Measurements from ENCODE around the gene IQCN. TPM values are rescaled to one million over a fixed set of nuclear protein-coding genes. Genes with fewer than 3 reads are reported as not detected.

IQCN gene
- total RNA-seq, 4 donors from 2014 or later: 4.8 to 49.7 (median 17.5) TPM

DNA sequence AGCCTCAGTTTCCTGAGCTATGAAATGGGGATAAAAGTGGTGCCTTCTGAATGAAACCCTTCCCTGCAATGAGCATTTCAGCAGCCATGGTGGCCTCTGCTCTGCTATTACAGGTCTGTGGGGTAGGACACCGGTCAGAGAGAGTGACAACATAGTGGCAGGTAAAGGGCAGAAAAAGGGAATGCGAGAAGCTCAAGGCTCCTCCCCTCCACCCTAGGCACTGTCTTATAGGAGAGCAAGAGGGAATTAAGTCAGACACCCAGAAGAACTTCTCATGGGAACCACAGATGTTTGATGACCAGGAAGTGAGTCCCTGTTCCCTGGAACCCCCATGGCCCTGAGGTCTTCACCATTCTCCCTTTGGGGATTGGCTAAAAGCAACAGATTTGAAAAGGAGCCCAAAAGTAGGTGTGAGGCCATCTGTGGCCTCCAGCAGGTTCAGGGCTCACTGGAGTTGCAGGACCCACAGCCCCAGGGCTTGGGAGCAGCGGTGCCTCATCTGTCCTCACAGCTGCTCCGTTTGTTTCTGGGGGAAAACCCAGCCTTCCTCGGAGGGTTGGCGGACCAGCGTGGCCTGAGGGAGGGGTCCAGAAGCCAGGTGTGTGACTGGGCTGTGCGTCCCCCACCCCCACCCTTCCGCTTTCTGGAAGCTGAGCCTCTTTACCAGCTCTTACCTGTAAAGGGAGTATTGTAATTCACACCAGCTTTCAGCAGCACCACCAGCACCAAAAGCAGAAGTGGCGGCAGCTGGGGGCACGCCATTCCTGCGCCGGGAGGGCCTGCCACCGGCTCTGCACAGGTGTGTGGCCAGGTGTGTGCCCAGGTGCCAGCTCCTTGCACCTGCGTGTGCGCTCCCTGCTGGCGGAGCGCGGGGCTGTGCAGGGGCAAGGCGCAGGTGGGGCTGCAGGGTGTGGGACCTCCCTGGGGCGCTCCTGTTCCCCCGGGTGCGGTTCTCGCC, 19.4 kb downstream of the IQCN start:
- in situ Hi-C loops (cut with MboI; ENCODE audit: low pct_ligation_motif_present in 1 of 4, low pct_unique_long_range_greater_than_20kb in 1 of 4, low sequenced_read_pairs in 3 of 4): loop anchor here in 1 of 4 donors (25.0 kb wide), 1 partner anchor 157 kb away; the partner anchor contains the start of gene SSBP4
- no peaks in the 10 kb centered on the region for H3K9me3 ChIP-seq
- intact Hi-C loops (cut with DNase I; ENCODE audit: low total_unique reads): loop anchor here (5.0 kb wide), 1 partner anchor 143 kb away; no protein-coding TSS in a partner anchor
- H3K4me3 ChIP-seq: peak overlapping the region in 2 of 4 donors; percentile 16 to 31
- H3K4me1 ChIP-seq: peaks cover 0 to 29% (median 10%) of the 10 kb centered on the region in 4 donors
- peak; percentile 64 for TF ChIP-seq POLR2A (IDR thresholded peaks at IDR 0.05)
- TF ChIP-seq CTCF (IDR thresholded peaks at IDR 0.05): peak; percentile 35 to 72 (median 54)
- peak; percentile 72 to 88 (median 86) for TF ChIP-seq POLR2AphosphoS5 (IDR thresholded peaks at IDR 0.05)
- TF ChIP-seq EP300 (IDR thresholded peaks at IDR 0.05; ENCODE audit: low read depth): no peak
- H3K36me3 ChIP-seq: no peaks in the 10 kb centered on the region
- H3K27ac ChIP-seq: peak overlapping the region; percentile 67 to 79 (median 73)
- peaks cover 8% of the 10 kb centered on the region for H3K27me3 ChIP-seq
- DNase-seq: peak; percentile 76
- 17% methylated on average over 20 of the region's 24 CpGs; no CpG with 5 or more reads in 1 of the 2 donors for WGBS, 2 donors (ENCODE audit: low coverage in 1 of 2)

DNA sequence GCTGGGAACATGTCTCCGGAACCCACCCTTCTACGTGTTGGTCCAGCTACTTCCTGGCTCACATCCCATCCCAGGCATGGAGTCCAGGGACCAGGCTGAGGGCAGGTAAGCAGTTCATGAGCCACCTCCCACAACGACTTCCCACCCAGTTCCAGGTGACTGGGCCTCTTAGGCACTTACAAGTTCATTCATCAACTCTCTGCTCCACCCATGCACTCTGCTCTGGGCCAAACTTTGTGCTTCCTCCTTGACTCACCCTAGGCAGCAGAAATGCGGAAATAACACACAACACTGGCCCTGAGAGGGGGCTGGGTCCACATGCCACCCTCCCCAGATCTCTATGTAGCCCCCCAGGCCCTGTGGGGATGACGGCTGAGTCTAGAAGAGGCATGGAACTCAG, 20.5 kb downstream of the IQCN start:
- in situ Hi-C loops (cut with MboI; ENCODE audit: low pct_ligation_motif_present in 1 of 4, low pct_unique_long_range_greater_than_20kb in 1 of 4, low sequenced_read_pairs in 3 of 4): loop anchor here in 1 of 4 donors (25.0 kb wide), 1 partner anchor 159 kb away; the partner anchor contains the start of gene SSBP4
- TF ChIP-seq CTCF (IDR thresholded peaks at IDR 0.05) (no peak), POLR2A (IDR thresholded peaks at IDR 0.05) (peak; percentile 36), POLR2AphosphoS5 (IDR thresholded peaks at IDR 0.05) (peak in 2 of 3 donors; percentile 50 to 74)
- intact Hi-C loops (cut with DNase I; ENCODE audit: low total_unique reads): loop anchor here (5.0 kb wide), 1 partner anchor 141 kb away; no protein-coding TSS in a partner anchor
- peak; percentile 79 for DNase-seq
- peak overlapping the region; percentile 67 to 79 (median 73) for H3K27ac ChIP-seq
- peaks cover 0 to 29% (median 10%) of the 10 kb centered on the region in 4 donors for H3K4me1 ChIP-seq
- WGBS, 2 donors (ENCODE audit: low coverage in 1 of 2): 47% methylated on average over 5 of the region's 5 CpGs; no CpG with 5 or more reads in 1 of the 2 donors
- H3K9me3 ChIP-seq: no peaks in the 10 kb centered on the region
- peaks cover 8% of the 10 kb centered on the region for H3K27me3 ChIP-seq
- no peaks in the 10 kb centered on the region for H3K36me3 ChIP-seq
- H3K4me3 ChIP-seq: no peak overlapping the region

DNA sequence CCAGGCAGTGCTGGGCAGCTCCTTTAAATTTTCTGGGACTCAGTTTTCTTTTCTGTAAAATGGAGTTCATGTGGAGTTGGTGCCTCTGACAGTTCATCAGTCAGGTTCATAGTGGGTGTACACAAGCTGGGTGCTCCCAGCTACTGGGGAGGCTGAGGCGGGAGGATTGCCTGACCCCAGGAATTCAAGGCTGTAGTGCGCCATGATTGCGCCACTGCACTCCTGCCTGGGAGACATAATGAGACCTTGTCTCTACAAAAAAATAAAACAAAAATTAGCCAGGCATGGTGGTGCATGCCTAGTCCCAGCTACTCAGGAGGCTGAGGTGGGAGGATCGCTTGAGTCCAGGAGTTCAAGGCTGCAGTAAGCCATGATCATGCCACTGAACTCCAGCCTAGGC, 21.1 kb downstream of the IQCN start:
- no peak for DNase-seq
- Histone ChIP-seq H3K27me3 (peaks cover 8% of the 10 kb centered on the region), H3K4me3 (no peak overlapping the region), H3K36me3 (no peaks in the 10 kb centered on the region), H3K4me1 (peaks cover 0 to 29% (median 10%) of the 10 kb centered on the region in 4 donors), H3K9me3 (no peaks in the 10 kb centered on the region), H3K27ac (peak overlapping the region; percentile 58 to 79 (median 70))
- TF ChIP-seq CTCF (IDR thresholded peaks at IDR 0.05) (no peak), EP300 (IDR thresholded peaks at IDR 0.05; ENCODE audit: low read depth) (no peak)
- in situ Hi-C loops (cut with MboI; ENCODE audit: low pct_ligation_motif_present in 1 of 4, low pct_unique_long_range_greater_than_20kb in 1 of 4, low sequenced_read_pairs in 3 of 4) (loop anchor here in 1 of 4 donors (25.0 kb wide), 1 partner anchor 159 kb away; the partner anchor contains the start of gene SSBP4), intact Hi-C loops (cut with DNase I; ENCODE audit: low total_unique reads) (loop anchor here (5.0 kb wide), 1 partner anchor 141 kb away; no protein-coding TSS in a partner anchor)
- 72 to 91% methylated on average over 3 to 4 of the region's 4 CpGs for WGBS, 2 donors (ENCODE audit: low coverage in 1 of 2)

- TF ChIP-seq POLR2A (IDR thresholded peaks at IDR 0.05) (no peak), POLR2AphosphoS5 (IDR thresholded peaks at IDR 0.05) (no peak), EP300 (IDR thresholded peaks at IDR 0.05; ENCODE audit: low read depth) (no peak), CTCF (IDR thresholded peaks at IDR 0.05) (no peak)
- Histone ChIP-seq H3K36me3 (no peaks in the 10 kb centered on the region), H3K27ac (no peak overlapping the region), H3K9me3 (no peaks in the 10 kb centered on the region), H3K4me3 (no peak overlapping the region), H3K27me3 (peaks cover 8% of the 10 kb centered on the region), H3K4me1 (peaks cover 0 to 29% (median 10%) of the 10 kb centered on the region in 4 donors)
- no peak for DNase-seq
- intact Hi-C loops (cut with DNase I; ENCODE audit: low total_unique reads): loop anchor here (5.0 kb wide), 1 partner anchor 140 kb away; no protein-coding TSS in a partner anchor
- 68 to 72% methylated on average over 6 to 7 of the region's 7 CpGs for WGBS, 2 donors (ENCODE audit: low coverage in 1 of 2)
- in situ Hi-C loops (cut with MboI; ENCODE audit: low pct_ligation_motif_present in 1 of 4, low pct_unique_long_range_greater_than_20kb in 1 of 4, low sequenced_read_pairs in 3 of 4): loop anchor here in 1 of 4 donors (25.0 kb wide), 1 partner anchor 160 kb away; the partner anchor contains the start of gene SSBP4
These were observed 21.9 kb downstream of the IQCN start for GRCh38 chr19:18252370-18252717.

All from transverse colon (tissue), 4 donors.